ENCODE measurements around the gene ASPG.

Gene ASPG

GRCh38 chr14:104037903-104038302 is 47.6 kb upstream of the ASPG start:
- TF ChIP-seq EZH2phosphoT487 (conservative IDR thresholded peaks at IDR 0.05; ENCODE audit: low read length), result no peak
- TF ChIP-seq CTCF (IDR thresholded peaks at IDR 0.05; ENCODE audit: insufficient read depth, low read length, poor library complexity, severe bottlenecking), result no peak
- no peaks in the 10 kb centered on the region for H3K36me3 ChIP-seq (ENCODE audit: low read length)
- H4K20me1 ChIP-seq (ENCODE audit: low read depth, low read length), result no peaks in the 10 kb centered on the region
- no peak overlapping the region for H2AFZ ChIP-seq (ENCODE audit: low read depth, low read length, severe bottlenecking)
- H3K9ac ChIP-seq (ENCODE audit: low read length), result no peak overlapping the region
- no peaks in the 10 kb centered on the region for H3K79me2 ChIP-seq (ENCODE audit: insufficient read depth, low read length)
- H3K27me3 ChIP-seq (ENCODE audit: low read length), result no peaks in the 10 kb centered on the region
- H3K9me2 ChIP-seq (replicated peaks; ENCODE audit: insufficient read depth, low read length), result no peaks in the 10 kb centered on the region
- no peak overlapping the region for H3K4me2 ChIP-seq (ENCODE audit: low read depth, low read length, poor library complexity, severe bottlenecking)
- H3F3A ChIP-seq (ENCODE audit: insufficient read depth), result no peaks in the 10 kb centered on the region
- H3K9me3 ChIP-seq (ENCODE audit: insufficient read depth, low read length), result no peaks in the 10 kb centered on the region
- H3K27ac ChIP-seq (ENCODE audit: low read depth, low read length), result no peak overlapping the region
- H3K4me3 ChIP-seq (ENCODE audit: insufficient read depth, low read length, poor library complexity, severe bottlenecking), result no peak overlapping the region

- H3K9me3 ChIP-seq (ENCODE audit: insufficient read depth, low read length), result no peaks in the 10 kb centered on the region
Observed at GRCh38 chr14:104039214-104039613, 46.3 kb upstream of the ASPG start.

GRCh38 chr14:104040539-104040938 is 45.0 kb upstream of the ASPG start:
- no peak overlapping the region for H3K9ac ChIP-seq (ENCODE audit: low read length)
- no peaks in the 10 kb centered on the region for H3K79me2 ChIP-seq (ENCODE audit: insufficient read depth, low read length)
- TF ChIP-seq EZH2phosphoT487 (conservative IDR thresholded peaks at IDR 0.05; ENCODE audit: low read length), result no peak
- TF ChIP-seq CTCF (IDR thresholded peaks at IDR 0.05; ENCODE audit: insufficient read depth, low read length, poor library complexity, severe bottlenecking), result no peak
- H3K27me3 ChIP-seq (ENCODE audit: low read length), result no peaks in the 10 kb centered on the region
- H3K36me3 ChIP-seq (ENCODE audit: low read length), result no peaks in the 10 kb centered on the region
- no peak overlapping the region for H2AFZ ChIP-seq (ENCODE audit: low read depth, low read length, severe bottlenecking)
- H3K4me2 ChIP-seq (ENCODE audit: low read depth, low read length, poor library complexity, severe bottlenecking), result no peak overlapping the region
- H3K9me2 ChIP-seq (replicated peaks; ENCODE audit: insufficient read depth, low read length), result no peaks in the 10 kb centered on the region
- no peaks in the 10 kb centered on the region for H3F3A ChIP-seq (ENCODE audit: insufficient read depth)
- H3K27ac ChIP-seq (ENCODE audit: low read depth, low read length), result no peak overlapping the region
- no peaks in the 10 kb centered on the region for H4K20me1 ChIP-seq (ENCODE audit: low read depth, low read length)
- H3K4me3 ChIP-seq (ENCODE audit: insufficient read depth, low read length, poor library complexity, severe bottlenecking), result no peak overlapping the region
- H3K9me3 ChIP-seq (ENCODE audit: insufficient read depth, low read length), result no peaks in the 10 kb centered on the region

More at GRCh38 chr14:104039214-104039613, 46.3 kb upstream of the ASPG start:
- Histone ChIP-seq H3K4me2 (ENCODE audit: low read depth, low read length, poor library complexity, severe bottlenecking) (no peak overlapping the region), H3K79me2 (ENCODE audit: insufficient read depth, low read length) (no peaks in the 10 kb centered on the region), H3K27ac (ENCODE audit: low read depth, low read length) (no peak overlapping the region), H2AFZ (ENCODE audit: low read depth, low read length, severe bottlenecking) (no peak overlapping the region), H3K27me3 (ENCODE audit: low read length) (no peaks in the 10 kb centered on the region), H4K20me1 (ENCODE audit: low read depth, low read length) (no peaks in the 10 kb centered on the region), H3K9me2 (replicated peaks; ENCODE audit: insufficient read depth, low read length) (no peaks in the 10 kb centered on the region), H3K9ac (ENCODE audit: low read length) (no peak overlapping the region), H3K4me3 (ENCODE audit: insufficient read depth, low read length, poor library complexity, severe bottlenecking) (no peak overlapping the region), H3K36me3 (ENCODE audit: low read length) (no peaks in the 10 kb centered on the region), H3F3A (ENCODE audit: insufficient read depth) (no peaks in the 10 kb centered on the region)
- no peak for TF ChIP-seq EZH2phosphoT487 (conservative IDR thresholded peaks at IDR 0.05; ENCODE audit: low read length)
- no peak for TF ChIP-seq CTCF (IDR thresholded peaks at IDR 0.05; ENCODE audit: insufficient read depth, low read length, poor library complexity, severe bottlenecking)
